ENCODE data around the gene LPGAT1.

GRCh38 chr1:211724687-211725196 is 105.8 kb downstream of the LPGAT1 start:
- TF ChIP-seq, protein P1, sequence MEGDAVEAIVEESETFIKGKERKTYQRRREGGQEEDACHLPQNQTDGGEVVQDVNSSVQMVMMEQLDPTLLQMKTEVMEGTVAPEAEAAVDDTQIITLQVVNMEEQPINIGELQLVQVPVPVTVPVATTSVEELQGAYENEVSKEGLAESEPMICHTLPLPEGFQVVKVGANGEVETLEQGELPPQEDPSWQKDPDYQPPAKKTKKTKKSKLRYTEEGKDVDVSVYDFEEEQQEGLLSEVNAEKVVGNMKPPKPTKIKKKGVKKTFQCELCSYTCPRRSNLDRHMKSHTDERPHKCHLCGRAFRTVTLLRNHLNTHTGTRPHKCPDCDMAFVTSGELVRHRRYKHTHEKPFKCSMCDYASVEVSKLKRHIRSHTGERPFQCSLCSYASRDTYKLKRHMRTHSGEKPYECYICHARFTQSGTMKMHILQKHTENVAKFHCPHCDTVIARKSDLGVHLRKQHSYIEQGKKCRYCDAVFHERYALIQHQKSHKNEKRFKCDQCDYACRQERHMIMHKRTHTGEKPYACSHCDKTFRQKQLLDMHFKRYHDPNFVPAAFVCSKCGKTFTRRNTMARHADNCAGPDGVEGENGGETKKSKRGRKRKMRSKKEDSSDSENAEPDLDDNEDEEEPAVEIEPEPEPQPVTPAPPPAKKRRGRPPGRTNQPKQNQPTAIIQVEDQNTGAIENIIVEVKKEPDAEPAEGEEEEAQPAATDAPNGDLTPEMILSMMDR (conservative IDR thresholded peaks at IDR 0.05; ENCODE audit: low read depth, low read length), result no peak
- no peak for TF ChIP-seq EZH2 (IDR thresholded peaks at IDR 0.05; ENCODE audit: low read length, unreplicated experiment)

Measured in PC-3 (cell line).